GM12872 (cell line): Measurements from ENCODE around the gene PARP14.
A peak's percentile ranks its signal among the peaks of the same experiment; 100 is the strongest.

ENCODE experiments used
- TF ChIP-seq, protein P1 (sequence below): IDR thresholded peaks from 3 replicates; pipeline ENCODE4 v1.5.1; 2011; ENCODE audit warnings: low read depth, mild to moderate bottlenecking, low read length, moderate library complexity; ENCODE audit not compliant: insufficient read depth

Gene PARP14

DNA sequence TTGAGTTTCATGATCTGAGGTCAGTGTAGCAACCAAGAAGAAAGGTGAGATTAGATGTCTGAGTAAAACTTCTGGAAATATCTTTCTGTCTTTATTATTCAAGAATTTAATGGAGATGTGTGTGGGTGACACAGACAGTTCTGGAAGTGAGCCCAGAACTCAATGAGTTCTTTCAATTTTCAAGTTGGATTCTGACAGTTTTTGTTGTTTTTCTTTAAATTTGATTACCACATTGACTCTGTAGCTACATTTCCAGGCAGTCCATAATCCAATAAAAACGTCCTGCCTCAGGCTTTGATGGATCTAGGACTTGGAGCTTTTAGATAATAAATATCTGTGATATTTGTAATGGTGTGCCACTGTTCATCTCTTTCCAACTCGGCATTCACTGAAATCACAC lies 3.9 kb upstream of the PARP14 start:
- TF ChIP-seq, protein P1, sequence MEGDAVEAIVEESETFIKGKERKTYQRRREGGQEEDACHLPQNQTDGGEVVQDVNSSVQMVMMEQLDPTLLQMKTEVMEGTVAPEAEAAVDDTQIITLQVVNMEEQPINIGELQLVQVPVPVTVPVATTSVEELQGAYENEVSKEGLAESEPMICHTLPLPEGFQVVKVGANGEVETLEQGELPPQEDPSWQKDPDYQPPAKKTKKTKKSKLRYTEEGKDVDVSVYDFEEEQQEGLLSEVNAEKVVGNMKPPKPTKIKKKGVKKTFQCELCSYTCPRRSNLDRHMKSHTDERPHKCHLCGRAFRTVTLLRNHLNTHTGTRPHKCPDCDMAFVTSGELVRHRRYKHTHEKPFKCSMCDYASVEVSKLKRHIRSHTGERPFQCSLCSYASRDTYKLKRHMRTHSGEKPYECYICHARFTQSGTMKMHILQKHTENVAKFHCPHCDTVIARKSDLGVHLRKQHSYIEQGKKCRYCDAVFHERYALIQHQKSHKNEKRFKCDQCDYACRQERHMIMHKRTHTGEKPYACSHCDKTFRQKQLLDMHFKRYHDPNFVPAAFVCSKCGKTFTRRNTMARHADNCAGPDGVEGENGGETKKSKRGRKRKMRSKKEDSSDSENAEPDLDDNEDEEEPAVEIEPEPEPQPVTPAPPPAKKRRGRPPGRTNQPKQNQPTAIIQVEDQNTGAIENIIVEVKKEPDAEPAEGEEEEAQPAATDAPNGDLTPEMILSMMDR, result no peak

DNA sequence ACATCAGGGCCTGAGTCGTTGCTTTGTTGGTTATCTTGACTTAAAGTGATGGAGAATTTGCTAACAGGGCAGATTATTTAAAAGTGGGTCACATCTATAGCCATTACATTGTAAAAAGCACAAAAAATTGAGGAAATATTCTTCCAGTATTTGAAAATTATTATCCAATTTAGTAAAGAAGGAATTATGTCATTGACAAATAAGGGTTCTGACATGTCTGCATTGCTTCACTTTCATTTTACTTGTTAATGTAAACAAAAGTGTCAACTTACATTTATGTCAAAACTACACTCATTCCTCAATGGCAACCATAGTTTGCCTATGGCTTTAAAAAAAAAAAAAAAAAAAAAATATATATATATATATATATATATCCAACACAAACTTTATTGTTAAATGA lies 3.4 kb upstream of the PARP14 start:
- TF ChIP-seq, protein P1, result no peak

DNA sequence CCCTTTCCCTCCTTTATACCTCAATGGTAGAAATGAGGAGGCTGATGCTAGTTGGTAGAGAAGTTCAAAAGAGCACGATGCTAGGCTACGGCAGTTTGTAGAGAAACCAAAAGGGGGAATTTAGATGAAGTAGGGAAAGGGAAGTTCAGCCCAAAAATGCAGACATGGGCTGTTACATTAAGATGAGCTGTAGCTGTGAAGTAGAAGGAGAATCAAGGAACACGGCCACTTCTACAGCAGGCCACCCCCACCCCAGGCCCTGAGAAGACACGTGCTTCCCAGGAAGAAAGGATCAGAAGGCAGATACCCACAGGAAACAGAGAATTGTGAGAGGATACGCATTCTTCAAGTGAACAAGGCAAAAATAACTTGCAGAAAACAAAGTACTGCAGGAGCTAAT lies 2.1 kb upstream of the PARP14 start:
- TF ChIP-seq, protein P1, result no peak

DNA sequence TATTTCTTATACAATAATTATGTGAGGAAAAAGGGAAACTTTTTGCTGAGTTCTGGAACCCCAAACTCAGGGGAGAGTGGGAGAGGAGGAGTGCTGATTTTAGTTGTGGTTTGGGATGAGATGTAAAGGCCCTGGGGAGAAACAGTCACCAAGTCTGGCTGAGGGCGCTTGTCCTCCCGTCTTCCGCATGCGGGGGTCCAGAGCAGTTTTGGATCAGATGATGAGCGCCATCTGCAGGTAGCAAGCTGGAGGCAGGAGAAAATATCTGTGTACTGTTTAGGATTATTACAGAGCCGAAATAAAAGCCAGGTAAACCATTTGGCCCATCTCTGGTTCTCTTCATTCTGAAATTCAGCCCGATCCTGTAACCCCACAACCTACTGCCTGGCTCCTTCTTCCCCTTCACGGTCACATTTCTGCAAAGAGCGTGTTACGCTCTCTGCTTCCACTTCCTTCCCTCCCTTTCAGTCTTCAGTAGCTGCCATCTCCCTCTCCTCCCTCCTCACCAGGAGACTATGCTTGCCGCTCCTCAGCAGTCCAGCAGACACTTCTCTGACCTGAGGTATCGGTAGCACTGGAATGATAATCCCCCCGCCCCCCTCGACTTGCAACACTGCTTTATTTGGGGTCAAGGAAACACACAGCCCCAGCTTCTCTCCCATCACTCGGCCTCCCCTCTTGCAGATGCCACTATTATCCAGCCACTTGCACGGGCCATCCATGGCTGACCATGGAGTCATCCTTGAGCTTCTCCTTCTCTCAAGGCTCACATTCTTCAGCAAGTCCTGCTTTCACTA lies 1.4 kb upstream of the PARP14 start:
- TF ChIP-seq, protein P1, result peak; percentile 84

DNA sequence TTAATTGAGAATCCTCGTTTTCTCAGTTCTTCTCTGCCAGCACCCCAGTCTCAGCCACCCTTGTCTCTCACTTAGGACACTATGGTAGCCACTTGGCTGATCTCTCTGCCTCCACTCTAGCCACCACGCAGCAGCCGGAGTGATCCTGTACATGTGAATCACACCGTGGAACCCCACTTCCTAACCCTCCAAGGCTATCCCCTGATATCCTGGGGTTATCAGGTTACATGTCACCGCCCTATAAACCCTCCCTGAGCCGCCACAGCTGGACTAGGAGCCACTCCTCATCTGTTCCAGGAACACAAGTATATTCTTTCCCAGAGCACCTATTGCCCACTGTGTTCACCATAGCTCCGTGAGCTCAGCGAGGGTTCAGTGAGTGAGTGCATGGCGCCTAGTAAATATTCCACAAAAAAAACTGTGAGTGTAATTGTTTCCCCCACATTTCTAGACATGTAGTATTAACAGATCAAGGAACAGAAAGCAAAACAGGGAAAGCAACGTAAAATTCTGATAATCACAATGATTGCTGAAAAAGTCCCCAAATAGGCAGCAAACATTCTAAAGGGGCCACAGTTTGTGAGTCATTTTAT lies 661 bp upstream of the PARP14 start:
- TF ChIP-seq, protein P1, result no peak

DNA sequence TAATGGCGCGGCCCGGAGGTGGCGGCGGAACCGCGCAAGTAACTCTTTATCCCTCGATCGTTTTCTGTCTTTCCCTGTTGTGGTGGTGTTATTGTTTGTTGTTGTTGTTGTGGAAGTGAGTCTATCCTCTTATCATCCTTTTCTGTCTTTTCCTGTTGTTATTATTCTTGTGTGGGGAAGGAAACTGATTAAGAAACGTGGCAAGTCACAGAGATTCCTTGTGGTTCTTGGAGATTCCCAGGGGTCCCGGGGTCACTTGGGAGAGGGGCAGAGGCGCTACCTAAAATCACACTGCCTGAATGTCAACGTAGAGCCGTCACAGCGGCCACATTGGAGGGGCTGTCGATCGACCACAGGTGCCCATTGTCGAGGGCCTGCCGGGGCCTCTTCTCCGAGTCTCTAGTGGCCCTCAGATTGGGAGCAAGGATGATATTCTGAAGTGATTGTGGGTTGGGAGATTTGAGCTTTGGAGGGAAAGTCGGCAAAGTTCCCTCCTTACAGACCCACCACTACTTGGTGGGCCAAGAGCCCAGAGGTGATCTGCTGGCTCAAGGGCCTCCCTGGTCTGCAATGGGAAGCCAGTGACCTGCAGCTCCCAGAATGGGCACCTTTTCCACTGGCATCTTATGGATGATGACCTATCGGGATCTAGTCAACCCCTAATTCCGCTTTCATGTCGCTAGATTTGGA lies 790 bp downstream of the PARP14 start:
- TF ChIP-seq, protein P1, result no peak

DNA sequence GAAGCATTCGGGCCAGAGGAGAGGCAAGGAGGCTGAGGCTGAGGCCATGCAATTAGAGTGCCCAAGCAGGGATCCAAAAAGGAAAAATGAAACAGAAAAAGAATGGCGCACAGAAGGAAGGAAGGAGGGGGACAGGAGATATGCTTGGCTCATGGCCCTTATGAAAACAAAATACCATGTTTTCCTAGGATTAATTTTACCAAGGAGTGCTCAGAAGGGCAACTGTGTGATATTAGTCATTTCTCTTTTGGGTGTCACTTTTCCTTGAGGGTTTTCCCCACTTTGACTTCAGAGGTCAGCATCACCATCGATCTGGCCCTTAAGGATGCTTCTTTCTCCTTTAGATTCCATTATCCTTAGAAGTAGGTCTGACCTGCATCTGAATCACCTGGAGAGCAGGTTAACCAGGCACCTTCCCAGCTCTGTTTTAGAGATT lies 1.4 kb downstream of the PARP14 start:
- TF ChIP-seq, protein P1, result no peak
